Measurements from ENCODE around the gene SAMD8. TPM values are rescaled to one million over a fixed set of nuclear protein-coding genes. Genes with fewer than 3 reads are reported as not detected.

The SAMD8 gene
- total RNA-seq, 1 donor from 2014 or later: 42.7 TPM

GRCh38 chr10:75226095-75226494 is 114.6 kb downstream of the SAMD8 start:
- Histone ChIP-seq H3K27me3 (no peaks in the 10 kb centered on the region), H3K27ac (peak overlapping the region; percentile 87), H3K9me3 (no peaks in the 10 kb centered on the region), H3K36me3 (peaks cover 0 to 50% of the 10 kb centered on the region in 2 donors), H3K4me3 (no peak overlapping the region), H3K4me1 (peaks cover 73% of the 10 kb centered on the region)
- no peak for TF ChIP-seq POLR2AphosphoS5 (IDR thresholded peaks at IDR 0.05; ENCODE audit: insufficient read depth in 1 of 2, low read depth in 1 of 2)
- TF ChIP-seq POLR2A (IDR thresholded peaks at IDR 0.05): no peak
- no peak for TF ChIP-seq CTCF (IDR thresholded peaks at IDR 0.05)
- intact Hi-C loops (cut with DNase I): loop anchor here (10.0 kb wide), 1 partner anchor 401 kb away; the partner anchor contains the start of gene KAT6B
- DNase-seq (ENCODE audit: extremely low spot score in 2 of 2): no peak

DNA sequence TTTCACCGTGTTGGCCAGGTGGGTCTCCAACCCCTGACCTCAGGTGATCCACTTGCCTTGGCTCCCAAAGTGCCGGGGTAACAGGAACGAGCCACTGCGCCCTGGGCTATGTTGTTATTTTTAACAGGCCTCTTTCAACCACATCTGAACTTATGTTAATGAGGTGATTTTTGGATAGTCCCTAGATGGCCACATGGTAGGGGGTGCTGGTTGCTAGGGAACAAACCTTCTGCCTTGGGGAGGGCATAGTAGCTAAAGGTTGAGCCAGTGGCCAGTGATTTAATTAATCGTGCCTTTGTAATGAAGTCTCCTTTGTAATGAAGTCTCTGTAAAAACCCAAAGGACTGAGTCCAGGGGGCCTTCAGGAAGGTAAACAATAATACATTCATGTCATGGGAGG is 115.2 kb downstream of the SAMD8 start:
- intact Hi-C loops (cut with DNase I): loop anchor here (10.0 kb wide), 1 partner anchor 402 kb away; the partner anchor contains the start of gene KAT6B
- TF ChIP-seq POLR2A (IDR thresholded peaks at IDR 0.05) (no peak), CTCF (IDR thresholded peaks at IDR 0.05) (no peak), POLR2AphosphoS5 (IDR thresholded peaks at IDR 0.05; ENCODE audit: insufficient read depth in 1 of 2, low read depth in 1 of 2) (no peak)

GRCh38 chr10:75228278-75228677 is 116.8 kb downstream of the SAMD8 start:
- Histone ChIP-seq H3K9me3 (no peaks in the 10 kb centered on the region), H3K36me3 (peaks cover 0 to 41% of the 10 kb centered on the region in 2 donors), H3K27ac (peak overlapping the region; percentile 87), H3K27me3 (no peaks in the 10 kb centered on the region), H3K4me3 (no peak overlapping the region), H3K4me1 (peaks cover 76% of the 10 kb centered on the region)
- TF ChIP-seq POLR2AphosphoS5 (IDR thresholded peaks at IDR 0.05; ENCODE audit: insufficient read depth in 1 of 2, low read depth in 1 of 2): no peak
- intact Hi-C loops (cut with DNase I): loop anchor here (10.0 kb wide), 1 partner anchor 403 kb away; the partner anchor contains the start of gene KAT6B
- no peak for DNase-seq (ENCODE audit: extremely low spot score in 2 of 2)

More for the DNA sequence above, 115.2 kb downstream of the SAMD8 start:
- Histone ChIP-seq H3K9me3 (no peaks in the 10 kb centered on the region), H3K4me1 (peaks cover 73% of the 10 kb centered on the region), H3K4me3 (no peak overlapping the region), H3K36me3 (peaks cover 0 to 50% of the 10 kb centered on the region in 2 donors), H3K27me3 (no peaks in the 10 kb centered on the region), H3K27ac (peak overlapping the region; percentile 87)
- DNase-seq (ENCODE audit: extremely low spot score in 2 of 2): no peak

GRCh38 chr10:75228834-75229233 is 117.4 kb downstream of the SAMD8 start:
- Histone ChIP-seq H3K9me3 (no peaks in the 10 kb centered on the region), H3K27me3 (no peaks in the 10 kb centered on the region), H3K36me3 (peaks cover 0 to 36% of the 10 kb centered on the region in 2 donors), H3K4me3 (no peak overlapping the region), H3K4me1 (peaks cover 76% of the 10 kb centered on the region), H3K27ac (peak overlapping the region; percentile 87)
- DNase-seq (ENCODE audit: extremely low spot score in 2 of 2): no peak
- TF ChIP-seq POLR2AphosphoS5 (IDR thresholded peaks at IDR 0.05; ENCODE audit: insufficient read depth in 1 of 2, low read depth in 1 of 2) (no peak), CTCF (IDR thresholded peaks at IDR 0.05) (no peak), POLR2A (IDR thresholded peaks at IDR 0.05) (no peak)
- intact Hi-C loops (cut with DNase I): loop anchor here (10.0 kb wide), 1 partner anchor 404 kb away; the partner anchor contains the start of gene KAT6B

DNA sequence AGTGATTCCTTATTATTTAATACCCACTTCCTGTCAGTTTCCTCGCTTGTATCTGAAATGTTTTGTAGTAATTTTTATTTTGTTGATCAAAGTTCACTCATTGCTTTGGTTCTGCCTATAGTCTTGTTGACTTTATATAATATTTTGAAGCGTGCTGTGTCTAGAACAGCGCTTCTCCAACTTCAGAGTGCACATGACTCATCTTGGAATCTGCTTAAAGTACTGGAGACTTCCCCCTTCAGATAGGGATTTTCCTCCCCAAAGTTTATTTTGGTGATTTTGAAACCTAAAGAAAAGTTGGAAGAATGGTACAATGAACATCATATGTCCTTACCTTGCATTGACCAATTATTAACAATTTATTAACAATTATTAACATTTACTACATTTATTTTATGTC is 118.5 kb downstream of the SAMD8 start:
- no peaks in the 10 kb centered on the region for H3K9me3 ChIP-seq
- no peak overlapping the region for H3K4me3 ChIP-seq
- DNase-seq (ENCODE audit: extremely low spot score in 2 of 2): no peak
- no peak overlapping the region for H3K27ac ChIP-seq
- H3K27me3 ChIP-seq: no peaks in the 10 kb centered on the region
- peaks cover 66% of the 10 kb centered on the region for H3K4me1 ChIP-seq
- intact Hi-C loops (cut with DNase I): loop anchor here (5.0 to 10.0 kb wide), 3 partner anchors 118 to 965 kb away; partner anchors contain the start of genes KAT6B and SAMD8
- TF ChIP-seq POLR2A (IDR thresholded peaks at IDR 0.05) (no peak), CTCF (IDR thresholded peaks at IDR 0.05) (no peak), POLR2AphosphoS5 (IDR thresholded peaks at IDR 0.05; ENCODE audit: insufficient read depth in 1 of 2, low read depth in 1 of 2) (no peak)
- peaks cover 0 to 31% of the 10 kb centered on the region in 2 donors for H3K36me3 ChIP-seq

Data from vagina (tissue), 2 donors.